HEK293 (cell line): ENCODE results near the gene TBK1.
"Not testable (repeated sequence)": the region's sequence is repeated elsewhere in the genome, so short reads cannot be mapped to it uniquely, and the experiment has no call there.

Experiments used
- CTCF ChIA-PET: fragments of 350-600 bp; formaldehyde crosslinking; extraction: SDS; loops from one replicate; lab custom pipeline; 2021; ENCODE audit warnings: antibody characterized with exemption; lab: Yijun Ruan, JAX
- POLR2A ChIA-PET: fragments of 300-600 bp; formaldehyde crosslinking; extraction: SDS; loops from one replicate; lab custom pipeline; 2020; ENCODE audit warnings: antibody characterized with exemption, inconsistent platforms; lab: Yijun Ruan, JAX
- H3K27ac ChIP-seq: fragments of 200-500 bp; sonication (Bioruptor generic); 2 replicates; pipeline ENCODE4 v1.5.1; 2014; ENCODE audit warnings: low read depth, low read length, control low read depth, inconsistent platforms; ENCODE audit errors: extremely low read depth
- H3K36me3 ChIP-seq, 2 experiments: fragments of 200-500 bp in 1 of 2; sonication (Bioruptor generic) in 1 of 2; 1 replicate in 1 of 2; 2 replicates in 1 of 2; pipeline ENCODE4 v1.5.1; 2014 to 2017; ENCODE audit warnings: inconsistent platforms in 2 of 2, low read length in 2 of 2; ENCODE audit not compliant: control insufficient read depth in 2 of 2, insufficient read depth in 1 of 2
- H3K4me1 ChIP-seq: fragments of 200-500 bp; sonication (Bioruptor generic); 2 replicates; pipeline ENCODE4 v1.5.1; 2014; ENCODE audit warnings: mild to moderate bottlenecking, low read length, inconsistent platforms; ENCODE audit not compliant: control insufficient read depth, insufficient read depth
- H3K4me3 ChIP-seq: 2 replicates; pipeline ENCODE4 v1.5.1; 2011; ENCODE audit warnings: low read depth, mild to moderate bottlenecking, control low read depth, low read length, moderate library complexity
- H3K9me3 ChIP-seq: fragments of 200-500 bp; sonication (Bioruptor generic); 2 replicates; pipeline ENCODE4 v1.5.1; 2014; ENCODE audit warnings: low read depth, low read length, inconsistent platforms; ENCODE audit not compliant: control insufficient read depth, insufficient read depth
- BCL11B ChIP-seq: fragments of 450-650 bp; formaldehyde crosslinking; IDR thresholded peaks from 2 replicates; pipeline ENCODE4 v1.5.1; 2016; ENCODE audit warnings: low read depth, missing biosample characterization, missing genetic modification characterization
- EGR2 ChIP-seq: fragments of 450-650 bp; formaldehyde crosslinking; IDR thresholded peaks from 2 replicates; pipeline ENCODE4 v1.5.1; 2016; ENCODE audit warnings: low read depth, missing biosample characterization, missing genetic modification characterization
- GLI4 ChIP-seq: fragments of 450-650 bp; formaldehyde crosslinking; IDR thresholded peaks from 2 replicates; pipeline ENCODE4 v1.5.1; 2016; ENCODE audit warnings: missing biosample characterization, missing genetic modification characterization
- IKZF3 ChIP-seq: fragments of 450-650 bp; IDR thresholded peaks from 2 replicates; pipeline ENCODE4 v1.5.0; 2018; ENCODE audit warnings: missing biosample characterization, mild to moderate bottlenecking, missing genetic modification characterization, moderate library complexity
- KLF10 ChIP-seq: fragments of 450-650 bp; IDR thresholded peaks from 2 replicates; pipeline ENCODE4 v1.5.1; 2018; ENCODE audit warnings: missing biosample characterization, mild to moderate bottlenecking, missing genetic modification characterization
- KLF8 ChIP-seq: fragments of 450-650 bp; formaldehyde crosslinking; IDR thresholded peaks from 2 replicates; pipeline ENCODE4 v1.5.1; 2016; ENCODE audit warnings: missing biosample characterization, missing genetic modification characterization
- SCRT1 ChIP-seq: fragments of 450-650 bp; formaldehyde crosslinking; IDR thresholded peaks from 2 replicates; pipeline ENCODE4 v1.5.1; 2016; ENCODE audit warnings: missing biosample characterization, missing genetic modification characterization, borderline replicate concordance
- SP2 ChIP-seq: fragments of 450-650 bp; formaldehyde crosslinking; IDR thresholded peaks from 2 replicates; pipeline ENCODE4 v1.5.1; 2016; ENCODE audit warnings: missing biosample characterization, missing genetic modification characterization
- YY1 ChIP-seq: fragments of 450-650 bp; formaldehyde crosslinking; IDR thresholded peaks from 2 replicates; pipeline ENCODE4 v1.5.1; 2018; ENCODE audit warnings: missing biosample characterization, missing genetic modification characterization
- ZBTB21 ChIP-seq: fragments of 450-650 bp; formaldehyde crosslinking; IDR thresholded peaks from 2 replicates; pipeline ENCODE4 v1.5.1; 2017; ENCODE audit warnings: missing biosample characterization, missing genetic modification characterization
- ZBTB44 ChIP-seq: fragments of 450-650 bp; IDR thresholded peaks from 2 replicates; pipeline ENCODE4 v1.5.1; 2018; ENCODE audit warnings: missing biosample characterization, mild to moderate bottlenecking, missing genetic modification characterization
- ZFHX2 ChIP-seq: fragments of 450-650 bp; formaldehyde crosslinking; conservative IDR thresholded peaks from 2 replicates; pipeline ENCODE4 v1.5.1; 2016; ENCODE audit warnings: missing biosample characterization, missing genetic modification characterization
- ZFP3 ChIP-seq: fragments of 450-650 bp; formaldehyde crosslinking; IDR thresholded peaks from 2 replicates; pipeline ENCODE4 v1.5.1; 2016; ENCODE audit warnings: low read depth, missing biosample characterization, missing genetic modification characterization
- ZFP69B ChIP-seq: fragments of 450-650 bp; formaldehyde crosslinking; IDR thresholded peaks from 2 replicates; pipeline ENCODE4 v1.5.1; 2016; ENCODE audit warnings: missing biosample characterization, missing genetic modification characterization
- ZNF112 ChIP-seq: fragments of 450-650 bp; formaldehyde crosslinking; IDR thresholded peaks from 2 replicates; pipeline ENCODE4 v1.5.0; 2017; ENCODE audit warnings: missing biosample characterization, missing genetic modification characterization
- ZNF121 ChIP-seq: fragments of 450-650 bp; formaldehyde crosslinking; IDR thresholded peaks from 2 replicates; pipeline ENCODE4 v1.5.1; 2016; ENCODE audit warnings: missing biosample characterization, missing genetic modification characterization
- ZNF132 ChIP-seq: fragments of 450-650 bp; formaldehyde crosslinking; IDR thresholded peaks from 2 replicates; pipeline ENCODE4 v1.5.1; 2017; ENCODE audit warnings: missing biosample characterization, missing genetic modification characterization, borderline replicate concordance
- ZNF155 ChIP-seq: fragments of 450-650 bp; formaldehyde crosslinking; IDR thresholded peaks from 2 replicates; pipeline ENCODE4 v1.5.1; 2016; ENCODE audit warnings: missing biosample characterization, missing genetic modification characterization
- ZNF174 ChIP-seq: fragments of 450-650 bp; formaldehyde crosslinking; IDR thresholded peaks from 2 replicates; pipeline ENCODE4 v1.5.0; 2017; ENCODE audit warnings: missing biosample characterization, mild to moderate bottlenecking, missing genetic modification characterization
- ZNF214 ChIP-seq: fragments of 450-650 bp; formaldehyde crosslinking; IDR thresholded peaks from 2 replicates; pipeline ENCODE4 v1.5.1; 2017; ENCODE audit warnings: missing biosample characterization, mild to moderate bottlenecking, missing genetic modification characterization, borderline replicate concordance
- ZNF223 ChIP-seq: fragments of 450-650 bp; formaldehyde crosslinking; IDR thresholded peaks from 2 replicates; pipeline ENCODE4 v1.5.1; 2016; ENCODE audit warnings: missing biosample characterization, missing genetic modification characterization
- ZNF23 ChIP-seq: fragments of 450-650 bp; formaldehyde crosslinking; IDR thresholded peaks from 2 replicates; pipeline ENCODE4 v1.5.1; 2016; ENCODE audit warnings: missing biosample characterization, missing genetic modification characterization, borderline replicate concordance
- ZNF26 ChIP-seq: fragments of 450-650 bp; formaldehyde crosslinking; IDR thresholded peaks from 2 replicates; pipeline ENCODE4 v1.5.1; 2016; ENCODE audit warnings: missing biosample characterization, missing genetic modification characterization
- ZNF302 ChIP-seq: fragments of 450-650 bp; formaldehyde crosslinking; IDR thresholded peaks from 2 replicates; pipeline ENCODE4 v1.5.1; 2016; ENCODE audit warnings: missing biosample characterization, missing genetic modification characterization, low read depth
- ZNF354C ChIP-seq: fragments of 450-650 bp; formaldehyde crosslinking; IDR thresholded peaks from 2 replicates; pipeline ENCODE4 v1.5.1; 2016; ENCODE audit warnings: missing biosample characterization, missing genetic modification characterization, low read depth, borderline replicate concordance
- ZNF423 ChIP-seq: fragments of 450-650 bp; formaldehyde crosslinking; IDR thresholded peaks from 2 replicates; pipeline ENCODE4 v1.5.1; 2016; ENCODE audit warnings: missing biosample characterization, missing genetic modification characterization
- ZNF433 ChIP-seq: fragments of 450-650 bp; formaldehyde crosslinking; IDR thresholded peaks from 2 replicates; pipeline ENCODE4 v1.5.1; 2016; ENCODE audit warnings: missing biosample characterization, missing genetic modification characterization, low read depth
- ZNF571 ChIP-seq: fragments of 450-650 bp; formaldehyde crosslinking; IDR thresholded peaks from 2 replicates; pipeline ENCODE4 v1.5.0; 2017; ENCODE audit warnings: missing biosample characterization, missing genetic modification characterization
- ZNF596 ChIP-seq: fragments of 450-650 bp; IDR thresholded peaks from 2 replicates; pipeline ENCODE4 v1.5.0; 2018; ENCODE audit warnings: missing biosample characterization, mild to moderate bottlenecking, missing genetic modification characterization, moderate library complexity
- ZNF610 ChIP-seq: fragments of 450-650 bp; formaldehyde crosslinking; IDR thresholded peaks from 2 replicates; pipeline ENCODE4 v1.5.1; 2016; ENCODE audit warnings: missing biosample characterization, missing genetic modification characterization, borderline replicate concordance
- ZNF664 ChIP-seq: fragments of 450-650 bp; formaldehyde crosslinking; IDR thresholded peaks from 2 replicates; pipeline ENCODE4 v1.5.1; 2016; ENCODE audit warnings: missing biosample characterization, missing genetic modification characterization
- ZSCAN16 ChIP-seq: fragments of 450-650 bp; formaldehyde crosslinking; IDR thresholded peaks from 2 replicates; pipeline ENCODE4 v1.5.1; 2016; ENCODE audit warnings: missing biosample characterization, missing genetic modification characterization
- ZSCAN30 ChIP-seq: fragments of 450-650 bp; IDR thresholded peaks from 2 replicates; pipeline ENCODE4 v1.5.1; 2018; ENCODE audit warnings: missing biosample characterization, mild to moderate bottlenecking, missing genetic modification characterization, moderate library complexity

The TBK1 gene

GRCh38 chr12:64542409-64543047, 90.6 kb downstream of the TBK1 start:
- H3K9me3 ChIP-seq, H3K4me3 ChIP-seq, CTCF ChIA-PET, H3K36me3 ChIP-seq, H3K27ac ChIP-seq, POLR2A ChIA-PET, H3K4me1 ChIP-seq: not testable (repeated sequence)
- TF ChIP-seq EGR2 (tag by site-specific recombination) = peak; percentile 12; the same call in 1 of the 2 replicates
- 0 out of 2 replicates have a peak, but pooled peaks have one; percentile 46 for TF ChIP-seq ZFP69B (tag by site-specific recombination)
- TF ChIP-seq ZFHX2 (tag by site-specific recombination) = 0 out of 2 replicates have a peak, but pooled peaks have one; percentile 45

GRCh38 chr12:64544371-64545080, 92.6 kb downstream of the TBK1 start:
- H3K27ac ChIP-seq = no peak overlapping the region
- H3K4me1 ChIP-seq = no peaks in the 10 kb centered on the region
- no peaks in the 10 kb centered on the region for H3K36me3 ChIP-seq
- H3K9me3 ChIP-seq = no peaks in the 10 kb centered on the region
- no peak overlapping the region for H3K4me3 ChIP-seq
- ChIA-PET CTCF (interaction anchor here (0.6 to 2.1 kb wide), 7 partner anchors 10 to 324 kb away, joined by 3 to 12 read pairs (median 5); no protein-coding TSS in a partner anchor), POLR2A (interaction anchor here (0.6 kb wide), 1 partner anchor 90 kb away, joined by 5 read pairs; no protein-coding TSS in a partner anchor)
- TF ChIP-seq ZNF23 = no peak
- no peak for TF ChIP-seq ZNF155 (tag by site-specific recombination)
- peak; percentile 47; the same call in 1 of the 2 replicates for TF ChIP-seq IKZF3
- no peak for TF ChIP-seq ZNF174 (tag by site-specific recombination)
- TF ChIP-seq ZNF112 (tag by site-specific recombination) = no peak
- TF ChIP-seq ZBTB21 (tag by site-specific recombination) = no peak
- no peak for TF ChIP-seq ZNF664
- TF ChIP-seq GLI4 (tag by site-specific recombination) = no peak
- 0 out of 2 replicates have a peak, but pooled peaks have one; percentile 49 for TF ChIP-seq ZBTB44 (tag by site-specific recombination)
- no peak for TF ChIP-seq KLF8 (tag by site-specific recombination)
- no peak for TF ChIP-seq ZNF610 (tag by site-specific recombination)
- no peak for TF ChIP-seq ZNF214
- 0 out of 2 replicates have a peak, but pooled peaks have one; percentile 33 for TF ChIP-seq ZSCAN30 (tag by site-specific recombination)
- TF ChIP-seq ZNF302 (tag by site-specific recombination) = no peak
- no peak for TF ChIP-seq ZNF433
- no peak for TF ChIP-seq ZNF571
- no peak for TF ChIP-seq ZNF354C
- TF ChIP-seq ZNF596 (tag by site-specific recombination) = no peak
- no peak for TF ChIP-seq ZFP69B (tag by site-specific recombination)
- no peak for TF ChIP-seq ZNF223 (tag by site-specific recombination)
- TF ChIP-seq SCRT1 = no peak
- no peak for TF ChIP-seq SP2 (tag by site-specific recombination)
- peak; percentile 73 for TF ChIP-seq ZNF121
- no peak for TF ChIP-seq ZFP3 (tag by site-specific recombination)
- peak; percentile 68; the same call in 1 of the 2 replicates for TF ChIP-seq BCL11B (tag by site-specific recombination)
- TF ChIP-seq ZNF26 (tag by site-specific recombination) = no peak
- TF ChIP-seq ZSCAN16 (tag by site-specific recombination) = no peak
- TF ChIP-seq KLF10 (tag by site-specific recombination) = no peak
- no peak for TF ChIP-seq YY1 (tag by site-specific recombination)
- TF ChIP-seq ZNF132 (tag by site-specific recombination) = no peak
- no peak for TF ChIP-seq ZNF423 (tag by site-specific recombination)
